SU-DHL-6 (cell line): ENCODE data around the gene SHISA5.

Experiments
- H2AFZ ChIP-seq: fragments of 200-600 bp; sonication (generic); 2 replicates; pipeline ENCODE4 v1.6.1; 2014; ENCODE audit warnings: low read depth, mild to moderate bottlenecking, moderate library complexity, mixed read lengths, antibody characterized with exemption, low read length; ENCODE audit not compliant: severe bottlenecking
- H3F3A ChIP-seq: fragments of 200-600 bp; shearing (Covaris generic); 2 replicates; pipeline ENCODE4 v1.6.0; 2016; ENCODE audit warnings: antibody characterized with exemption, mild to moderate bottlenecking; ENCODE audit not compliant: insufficient read depth
- H3K27ac ChIP-seq: fragments of 200-600 bp; sonication (generic); 2 replicates; pipeline ENCODE4 v1.5.1; 2016; ENCODE audit warnings: low read depth, mild to moderate bottlenecking, low read length, moderate library complexity, mixed read lengths
- H3K27me3 ChIP-seq: fragments of 200-600 bp; sonication (generic), shearing (Covaris generic); 2 replicates; pipeline ENCODE4 v1.6.0; 2014; ENCODE audit warnings: mild to moderate bottlenecking, low read length
- H3K36me3 ChIP-seq: fragments of 200-600 bp; sonication (generic); 2 replicates; pipeline ENCODE4 v1.6.1; 2014; ENCODE audit warnings: mild to moderate bottlenecking, low read length, mixed read lengths
- H3K4me2 ChIP-seq: fragments of 300-600, 200-600 bp; shearing (Covaris generic), sonication (generic); 2 replicates; pipeline ENCODE4 v1.6.0; 2014; ENCODE audit warnings: low read length, low read depth, mild to moderate bottlenecking; ENCODE audit not compliant: poor library complexity, severe bottlenecking
- H3K4me3 ChIP-seq: fragments of 200-600 bp; sonication (generic); 2 replicates; pipeline ENCODE4 v1.5.1; 2014; ENCODE audit warnings: antibody characterized with exemption, low read length, mild to moderate bottlenecking, mixed read lengths; ENCODE audit not compliant: insufficient read depth, poor library complexity, severe bottlenecking
- H3K79me2 ChIP-seq: fragments of 200-600 bp; sonication (generic); 2 replicates; pipeline ENCODE4 v1.6.1; 2014; ENCODE audit warnings: mild to moderate bottlenecking, low read length, moderate library complexity; ENCODE audit not compliant: insufficient read depth
- H3K9ac ChIP-seq: fragments of 200-600 bp; sonication (generic); 2 replicates; pipeline ENCODE4 v1.7.0; 2014; ENCODE audit warnings: mild to moderate bottlenecking, low read length
- H3K9me2 ChIP-seq: fragments of 200-600 bp; sonication (generic); replicated peaks from 2 replicates; pipeline ENCODE4 v1.6.1; 2014; ENCODE audit warnings: low read length; ENCODE audit not compliant: insufficient read depth
- H3K9me3 ChIP-seq: fragments of 200-600 bp; sonication (generic); 2 replicates; pipeline ENCODE4 v1.6.1; 2014; ENCODE audit warnings: low read length, mixed read lengths; ENCODE audit not compliant: insufficient read depth
- H4K20me1 ChIP-seq: fragments of 200-600 bp; sonication (generic); 2 replicates; pipeline ENCODE4 v1.6.1; 2014; ENCODE audit warnings: low read depth, mild to moderate bottlenecking, antibody characterized with exemption, low read length, moderate library complexity, mixed read lengths
- EZH2phosphoT487 ChIP-seq: fragments of 200-600 bp; sonication (generic), shearing (Covaris generic); conservative IDR thresholded peaks from 2 replicates; pipeline ENCODE4 v1.6.1; 2018; ENCODE audit warnings: mild to moderate bottlenecking, antibody characterized with exemption, low read length, moderate library complexity, mixed read lengths
- TF ChIP-seq, protein P1 (sequence below): fragments of 200-600 bp; sonication (generic); IDR thresholded peaks from one replicate; pipeline ENCODE4 v1.5.1; 2017; ENCODE audit warnings: antibody characterized with exemption, mild to moderate bottlenecking, low read length, moderate library complexity; ENCODE audit not compliant: insufficient read depth, poor library complexity, severe bottlenecking

SHISA5 gene

DNA sequence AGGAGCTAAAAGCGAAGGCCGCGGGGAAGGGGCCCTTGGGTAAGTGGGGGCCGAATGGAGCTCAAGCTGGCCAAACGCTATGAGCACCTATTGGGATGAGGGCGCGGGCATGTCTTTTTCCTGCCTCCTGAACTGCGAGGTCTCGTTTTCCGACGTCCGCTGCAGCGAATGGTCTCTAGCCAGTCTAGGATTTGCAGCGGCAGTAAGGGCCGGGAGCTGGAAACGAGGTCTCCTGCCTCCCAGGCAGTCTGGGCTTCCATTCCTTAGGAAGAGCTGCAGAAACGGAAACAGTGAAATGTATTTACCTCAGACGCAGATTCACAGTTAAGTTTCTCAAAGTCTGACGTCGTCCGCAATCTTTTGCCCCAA lies 63.4 kb downstream of the SHISA5 start:
- H3K36me3 ChIP-seq, result 0 out of 2 replicates have a peak, but pooled peaks cover 5% of the 10 kb centered on the region
- peak overlapping the region; percentile 100 for H3K4me3 ChIP-seq
- peak overlapping the region; percentile 70 for H3K4me2 ChIP-seq
- no peaks in the 10 kb centered on the region for H3K27me3 ChIP-seq
- H4K20me1 ChIP-seq, result no peaks in the 10 kb centered on the region
- H3K9ac ChIP-seq, result peak overlapping the region; percentile 91
- H2AFZ ChIP-seq, result no peak overlapping the region
- TF ChIP-seq, protein P1, sequence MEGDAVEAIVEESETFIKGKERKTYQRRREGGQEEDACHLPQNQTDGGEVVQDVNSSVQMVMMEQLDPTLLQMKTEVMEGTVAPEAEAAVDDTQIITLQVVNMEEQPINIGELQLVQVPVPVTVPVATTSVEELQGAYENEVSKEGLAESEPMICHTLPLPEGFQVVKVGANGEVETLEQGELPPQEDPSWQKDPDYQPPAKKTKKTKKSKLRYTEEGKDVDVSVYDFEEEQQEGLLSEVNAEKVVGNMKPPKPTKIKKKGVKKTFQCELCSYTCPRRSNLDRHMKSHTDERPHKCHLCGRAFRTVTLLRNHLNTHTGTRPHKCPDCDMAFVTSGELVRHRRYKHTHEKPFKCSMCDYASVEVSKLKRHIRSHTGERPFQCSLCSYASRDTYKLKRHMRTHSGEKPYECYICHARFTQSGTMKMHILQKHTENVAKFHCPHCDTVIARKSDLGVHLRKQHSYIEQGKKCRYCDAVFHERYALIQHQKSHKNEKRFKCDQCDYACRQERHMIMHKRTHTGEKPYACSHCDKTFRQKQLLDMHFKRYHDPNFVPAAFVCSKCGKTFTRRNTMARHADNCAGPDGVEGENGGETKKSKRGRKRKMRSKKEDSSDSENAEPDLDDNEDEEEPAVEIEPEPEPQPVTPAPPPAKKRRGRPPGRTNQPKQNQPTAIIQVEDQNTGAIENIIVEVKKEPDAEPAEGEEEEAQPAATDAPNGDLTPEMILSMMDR, result no peak
- no peak for TF ChIP-seq EZH2phosphoT487
- peaks cover 31% of the 10 kb centered on the region for H3K79me2 ChIP-seq
- peaks cover 46% of the 10 kb centered on the region for H3F3A ChIP-seq
- H3K9me3 ChIP-seq, result no peaks in the 10 kb centered on the region
- no peaks in the 10 kb centered on the region for H3K9me2 ChIP-seq
- peak overlapping the region; percentile 71 for H3K27ac ChIP-seq

DNA sequence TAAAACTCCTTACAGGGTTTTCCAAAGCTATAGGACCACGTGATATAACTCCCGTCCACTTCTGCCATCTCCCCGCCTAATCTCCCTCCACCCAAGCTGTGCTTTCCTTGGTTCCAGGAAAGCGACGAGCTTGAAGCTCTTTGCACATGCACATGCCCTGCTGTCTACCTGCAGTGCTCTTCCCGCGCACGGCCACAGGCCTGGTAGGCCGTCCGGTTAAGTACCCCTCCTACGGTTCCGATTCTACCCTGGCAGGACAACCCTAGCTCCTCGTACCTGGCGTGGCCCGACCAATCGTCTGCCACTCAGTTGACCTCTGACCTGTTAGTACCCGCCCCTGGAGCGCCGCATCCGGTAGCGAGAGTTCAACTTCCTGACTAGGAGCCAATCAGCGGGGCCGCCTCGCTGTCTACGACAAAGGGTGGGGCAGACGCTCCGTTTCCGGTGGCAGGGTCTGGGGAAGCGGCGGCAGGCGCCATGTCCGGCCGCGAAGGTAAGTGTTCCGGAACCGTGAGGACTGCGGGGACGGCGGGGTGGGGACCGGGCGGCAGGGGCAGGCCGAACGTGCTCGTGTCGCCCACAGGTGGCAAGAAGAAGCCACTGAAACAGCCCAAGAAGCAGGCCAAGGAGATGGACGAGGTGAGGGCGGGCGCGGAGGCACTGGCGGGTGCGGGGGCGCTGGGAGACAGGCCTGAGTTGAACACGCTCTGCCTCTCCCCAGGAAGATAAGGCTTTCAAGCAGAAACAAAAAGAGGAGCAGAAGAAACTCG lies 64.0 kb downstream of the SHISA5 start, which contains the start of the genes CCDC51 and TMA7:
CCDC51 (minus strand) TSS at position 300 of the 770 bp plus-strand sequence. CDS start 4,991 bp downstream, outside the sequence.
TMA7 (plus strand) TSS at position 438 of the 770 bp plus-strand sequence; CDS start at position 478, 40 bp downstream.
- peak within 1 kb of the TSS; percentile 71 for H3K27ac ChIP-seq
- no peaks in the 10 kb centered on the region for H3K9me2 ChIP-seq
- peak within 1 kb of the TSS; percentile 91 for H3K9ac ChIP-seq
- peaks cover 31% of the 10 kb centered on the region for H3K79me2 ChIP-seq
- peak within 1 kb of the TSS; percentile 60 for H2AFZ ChIP-seq
- H3K9me3 ChIP-seq, result no peaks in the 10 kb centered on the region
- TF ChIP-seq, protein P1, result no peak
- no peak for TF ChIP-seq EZH2phosphoT487
- H3K4me3 ChIP-seq, result peak within 1 kb of the TSS; percentile 100
- H3K36me3 ChIP-seq, result 0 out of 2 replicates have a peak, but pooled peaks cover 5% of the 10 kb centered on the region
- no peaks in the 10 kb centered on the region for H3K27me3 ChIP-seq
- peaks cover 40% of the 10 kb centered on the region for H3F3A ChIP-seq
- no peaks in the 10 kb centered on the region for H4K20me1 ChIP-seq
- peak within 1 kb of the TSS; percentile 79 for H3K4me2 ChIP-seq

DNA sequence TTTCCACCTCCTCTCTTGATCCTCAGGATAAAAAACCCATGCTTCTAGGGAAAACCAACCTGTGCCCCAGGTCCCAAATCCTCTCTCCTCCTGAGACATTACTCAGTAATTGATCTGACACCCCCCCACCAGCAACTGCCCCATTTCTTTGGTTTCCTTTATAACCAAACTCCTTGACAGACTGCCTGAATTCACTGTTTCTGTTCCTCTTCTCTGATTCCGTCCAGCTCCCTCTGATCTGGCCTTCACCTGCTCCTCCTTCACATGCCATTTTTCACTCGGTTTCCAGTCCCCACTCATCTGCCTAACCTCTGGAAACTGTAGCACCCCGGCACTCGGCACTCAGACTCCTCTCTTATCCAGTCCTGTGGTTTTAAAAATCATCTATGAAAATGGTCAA lies 66.2 kb downstream of the SHISA5 start:
- no peaks in the 10 kb centered on the region for H3K9me3 ChIP-seq
- no peak overlapping the region for H3K4me2 ChIP-seq
- no peaks in the 10 kb centered on the region for H3K27me3 ChIP-seq
- peaks cover 25% of the 10 kb centered on the region for H3F3A ChIP-seq
- no peak overlapping the region for H3K4me3 ChIP-seq
- no peaks in the 10 kb centered on the region for H3K9me2 ChIP-seq
- H3K36me3 ChIP-seq, result 0 out of 2 replicates have a peak, but pooled peaks cover 5% of the 10 kb centered on the region
- H3K27ac ChIP-seq, result no peak overlapping the region
- no peak for TF ChIP-seq EZH2phosphoT487
- TF ChIP-seq, protein P1, result no peak
- no peak overlapping the region for H2AFZ ChIP-seq
- peaks cover 29% of the 10 kb centered on the region for H3K79me2 ChIP-seq
- no peak overlapping the region for H3K9ac ChIP-seq
- no peaks in the 10 kb centered on the region for H4K20me1 ChIP-seq
